Measurements from ENCODE around the gene GALNT2. TPM values are rescaled to one million over a fixed set of nuclear protein-coding genes. Genes with fewer than 3 reads are reported as not detected.

GALNT2 gene
- total RNA-seq, 1 experiment from 2014 or later, result 152 TPM

GRCh38 chr1:230278376-230278775, 211.3 kb downstream of the GALNT2 start:
- Histone ChIP-seq H3K27ac (ENCODE audit: low read length) (no peak overlapping the region), H3K27me3 (ENCODE audit: control insufficient read depth, insufficient read depth, low read length) (no peaks in the 10 kb centered on the region), H3K9me3 (ENCODE audit: control insufficient read depth, insufficient read depth, low read depth, low read length) (no peaks in the 10 kb centered on the region), H3K4me1 (ENCODE audit: control insufficient read depth, insufficient read depth, low read length) (no peaks in the 10 kb centered on the region), H3K4me3 (ENCODE audit: low read depth in 2 of 2, low read length in 2 of 2) (no peak overlapping the region), H3K36me3 (ENCODE audit: control insufficient read depth, insufficient read depth, low read length) (peaks cover 9% of the 10 kb centered on the region; the same call in 1 of the 2 replicates)
- no peak for DNase-seq (ENCODE audit: low read depth, low spot score)
- no TSS peak for BruUV-seq (replicated peaks)
- intact Hi-C loops (cut with micrococcal nuclease; ENCODE audit: unreplicated experiment) (no loop called here), in situ Hi-C loops (cut with HindIII; ENCODE audit: low pct_unique_long_range_greater_than_20kb, low sequenced_read_pairs) (no loop called here)
- ChIA-PET POLR2A (no interaction called here), CTCF (interaction anchor here (0.7 kb wide), 1 partner anchor 753 kb away, joined by 4 read pairs; no protein-coding TSS in a partner anchor)
- no peak for TF ChIP-seq TCF7L2 (IDR thresholded peaks at IDR 0.05; ENCODE audit: low read depth, low read length)
- TF ChIP-seq REST (IDR thresholded peaks at IDR 0.05; ENCODE audit: insufficient read depth in 1 of 2, low read depth in 2 of 2, low read length in 1 of 2), result no peak
- TF ChIP-seq CTCF (IDR thresholded peaks at IDR 0.05), result no peak
- no peak for TF ChIP-seq POLR2AphosphoS5 (IDR thresholded peaks at IDR 0.05; ENCODE audit: low read depth, low read length)
- no peak for TF ChIP-seq SIN3A (IDR thresholded peaks at IDR 0.05; ENCODE audit: borderline replicate concordance, insufficient read depth, low read depth, low read length)
- no peak for ATAC-seq

- Histone ChIP-seq H3K27me3 (ENCODE audit: control insufficient read depth, insufficient read depth, low read length) (no peaks in the 10 kb centered on the region), H3K4me3 (ENCODE audit: low read depth in 2 of 2, low read length in 2 of 2) (no peak overlapping the region), H3K9me3 (ENCODE audit: control insufficient read depth, insufficient read depth, low read depth, low read length) (no peaks in the 10 kb centered on the region), H3K4me1 (ENCODE audit: control insufficient read depth, insufficient read depth, low read length) (no peaks in the 10 kb centered on the region), H3K27ac (ENCODE audit: low read length) (no peak overlapping the region), H3K36me3 (ENCODE audit: control insufficient read depth, insufficient read depth, low read length) (peaks cover 9% of the 10 kb centered on the region; the same call in 1 of the 2 replicates)
- no peak for DNase-seq (ENCODE audit: low read depth, low spot score)
- BruUV-seq (replicated peaks), result no TSS peak
- intact Hi-C loops (cut with micrococcal nuclease; ENCODE audit: unreplicated experiment), result no loop called here
- ATAC-seq, result no peak
- ChIA-PET CTCF (no interaction called here), POLR2A (no interaction called here)
- TF ChIP-seq SIN3A (IDR thresholded peaks at IDR 0.05; ENCODE audit: borderline replicate concordance, insufficient read depth, low read depth, low read length), result no peak
- no peak for TF ChIP-seq TCF7L2 (IDR thresholded peaks at IDR 0.05; ENCODE audit: low read depth, low read length)
- TF ChIP-seq POLR2AphosphoS5 (IDR thresholded peaks at IDR 0.05; ENCODE audit: low read depth, low read length), result no peak
- TF ChIP-seq CTCF (IDR thresholded peaks at IDR 0.05), result no peak
- no peak for TF ChIP-seq REST (IDR thresholded peaks at IDR 0.05; ENCODE audit: insufficient read depth in 1 of 2, low read depth in 2 of 2, low read length in 1 of 2)
- in situ Hi-C loops (cut with HindIII; ENCODE audit: low pct_unique_long_range_greater_than_20kb, low sequenced_read_pairs), result no loop called here
Measured at GRCh38 chr1:230278871-230279582, 212.0 kb downstream of the GALNT2 start.
